T-helper 22 cell (primary cell): ENCODE measurements around the gene LPCAT1.
A peak's percentile ranks its signal among the peaks of the same experiment; 100 is the strongest.
"Not testable (repeated sequence)": the region's sequence is repeated elsewhere in the genome, so short reads cannot be mapped to it uniquely, and the experiment has no call there.

Experiments used
- DNase-seq: peaks from one replicate; pipeline ENCODE4 v3.0.0-alpha.2; 2020; ENCODE audit warnings: low read depth

LPCAT1 gene

DNA sequence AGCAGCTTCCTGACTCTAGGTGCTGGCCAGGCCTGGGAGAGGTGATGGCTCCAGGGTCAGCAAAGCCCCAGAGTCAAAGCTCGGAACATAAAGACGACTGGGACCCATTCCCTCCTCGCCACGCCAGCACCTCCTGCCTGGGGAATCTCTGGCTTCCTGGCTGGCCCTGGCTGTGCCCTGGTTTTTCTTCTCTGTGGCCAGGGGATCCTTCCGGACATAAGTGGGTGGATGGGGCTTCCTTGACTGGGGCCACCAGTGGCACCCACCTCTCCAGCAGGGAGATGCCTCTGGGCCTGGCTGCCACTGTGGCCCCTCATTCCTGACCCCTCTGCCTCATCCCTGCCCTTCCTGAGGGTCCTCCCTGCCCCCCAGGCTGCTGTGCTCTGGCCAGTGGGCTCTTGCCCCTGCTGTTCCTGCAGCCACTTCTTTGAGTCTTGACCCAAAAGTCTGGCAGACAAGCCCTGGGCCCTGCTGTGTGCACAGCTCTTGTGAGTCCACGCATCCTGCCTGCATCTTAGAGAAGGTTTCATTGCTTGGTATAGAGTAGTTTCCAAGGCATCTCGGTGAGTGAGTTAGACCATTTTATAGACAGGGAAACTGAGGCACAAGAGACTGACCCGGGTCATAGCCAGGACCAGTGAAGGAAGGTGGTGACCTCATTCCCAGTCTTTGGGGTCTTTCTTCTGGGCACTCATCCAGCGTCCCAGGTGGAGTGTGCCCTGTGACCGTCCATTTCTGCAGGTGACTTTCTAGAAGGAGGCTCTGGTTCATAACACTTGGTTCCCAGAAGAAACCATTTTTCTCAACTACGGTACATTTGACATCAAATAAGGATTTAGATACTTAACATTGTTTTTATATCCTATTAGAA is 17.3 kb upstream of the LPCAT1 start:
- no peak for DNase-seq

GRCh38 chr5:1540166-1540565 is 16.4 kb upstream of the LPCAT1 start:
- DNase-seq = no peak

DNA sequence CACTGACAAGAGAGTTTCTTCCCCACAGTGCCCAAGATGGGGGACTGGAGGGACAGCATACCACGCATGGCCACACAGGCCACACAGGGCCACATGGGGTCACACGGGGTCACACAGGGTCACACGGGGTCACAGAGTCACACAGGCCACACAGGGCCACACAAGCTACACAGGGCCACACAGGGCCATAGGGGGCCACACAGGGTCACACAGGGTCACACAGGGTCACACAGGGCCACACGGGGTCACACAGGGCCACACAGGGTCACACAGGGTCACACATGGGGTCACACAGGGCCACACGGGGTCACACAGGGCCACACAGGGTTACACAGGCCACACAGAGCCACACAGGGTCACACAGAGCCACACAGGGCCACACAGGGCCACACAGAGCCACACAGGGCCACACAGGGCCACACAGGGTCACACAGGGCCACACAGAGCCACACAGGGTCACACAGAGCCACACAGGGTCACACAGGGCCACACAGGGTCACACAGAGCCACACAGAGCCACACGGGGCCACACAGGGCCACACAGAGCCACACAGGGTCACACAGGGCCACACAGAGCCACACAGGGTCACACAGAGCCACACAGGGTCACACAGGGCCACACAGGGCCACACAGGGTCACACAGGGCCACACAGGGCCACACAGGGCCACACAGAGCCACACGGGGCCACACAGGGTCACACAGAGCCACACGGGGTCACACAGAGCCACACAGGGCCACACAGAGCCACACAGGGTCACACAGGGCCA is 15.8 kb upstream of the LPCAT1 start:
- DNase-seq = not testable (repeated sequence)

- no peak for DNase-seq
Observed at GRCh38 chr5:1538741-1539392, 15.1 kb upstream of the LPCAT1 start.

GRCh38 chr5:1538276-1538675 is 14.5 kb upstream of the LPCAT1 start:
- DNase-seq = no peak

- no peak for DNase-seq
Observed at GRCh38 chr5:1537603-1538154, 13.9 kb upstream of the LPCAT1 start.

DNA sequence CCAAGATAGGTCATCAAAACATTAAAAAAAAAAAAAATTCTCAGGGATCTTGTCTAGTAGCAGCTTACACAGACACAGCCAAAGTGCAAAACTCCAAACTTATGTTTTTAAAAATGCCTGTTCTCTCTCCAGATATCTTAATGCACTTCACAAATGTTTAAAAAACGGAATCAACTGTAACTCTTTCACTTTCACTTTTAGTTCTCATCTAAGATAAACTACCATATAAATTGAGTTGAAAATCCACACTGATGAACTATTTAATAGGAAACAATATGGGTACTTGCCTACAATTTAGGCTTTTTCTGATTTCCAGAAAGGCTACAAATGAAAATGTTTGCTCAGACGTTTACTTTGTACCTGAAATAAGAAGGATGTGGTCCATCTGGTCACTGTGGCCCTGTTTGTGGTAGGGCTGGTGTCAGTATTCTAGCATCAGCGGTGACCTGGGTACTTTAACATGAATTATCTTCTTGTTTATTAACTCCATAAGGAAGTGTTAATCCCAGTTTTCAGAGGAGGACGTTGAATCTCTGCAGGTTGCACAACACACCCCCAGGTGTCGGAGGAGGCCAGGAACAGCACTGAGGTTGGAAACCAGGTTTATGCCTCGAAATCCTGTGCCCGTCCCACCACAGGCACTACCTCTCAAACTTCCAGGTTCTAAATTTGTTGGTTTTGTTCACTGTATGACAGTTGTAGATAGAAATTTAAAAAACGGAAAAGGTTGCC is 13.3 kb upstream of the LPCAT1 start:
- no peak for DNase-seq

DNA sequence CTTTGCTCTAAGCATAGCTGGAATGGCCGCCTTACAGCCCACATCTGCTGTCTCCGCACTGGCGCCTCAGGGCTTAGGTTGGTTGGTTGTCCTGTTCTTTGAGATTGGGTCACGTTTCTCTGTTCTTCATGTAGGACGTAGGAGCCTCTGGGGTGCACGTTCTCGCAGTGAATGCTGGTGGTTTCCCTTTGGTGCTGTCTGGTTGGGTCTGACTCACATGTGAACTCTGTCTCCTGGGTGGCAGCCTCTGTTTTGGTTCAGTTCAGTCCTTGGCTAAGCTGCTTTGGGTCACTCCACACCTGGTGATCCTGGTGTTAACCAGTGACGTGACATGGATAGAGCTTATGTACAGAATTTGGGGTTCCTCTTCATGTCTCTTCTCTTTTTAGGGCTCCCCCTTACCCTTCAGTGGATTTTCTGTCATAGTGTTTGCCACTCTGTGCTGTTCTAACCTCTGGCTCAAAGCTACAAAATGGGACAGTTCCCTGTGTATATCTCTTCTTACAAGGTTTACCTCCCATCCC is 12.6 kb upstream of the LPCAT1 start:
- peak; percentile 56 for DNase-seq

DNA sequence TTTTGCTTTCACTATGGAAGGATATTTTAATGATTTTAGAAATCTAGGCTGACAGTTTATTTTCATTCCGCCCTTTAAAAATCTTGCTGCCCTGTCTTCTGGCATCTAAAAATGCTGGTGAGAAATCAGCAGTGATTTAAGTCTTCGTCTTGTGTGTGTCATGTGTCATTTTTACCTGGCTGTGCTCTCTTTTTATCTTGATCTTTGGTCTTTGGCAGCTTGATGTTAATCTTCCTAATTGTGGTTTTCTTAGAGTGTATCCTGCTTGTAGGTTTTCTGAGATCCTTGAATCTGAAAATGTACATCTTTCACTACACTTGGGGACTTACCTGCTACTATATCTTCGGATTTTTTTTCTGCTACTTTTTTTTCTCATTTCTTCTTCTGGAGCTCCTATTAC is 11.9 kb upstream of the LPCAT1 start:
- no peak for DNase-seq

GRCh38 chr5:1532384-1532783 is 8.6 kb upstream of the LPCAT1 start:
- no peak for DNase-seq

GRCh38 chr5:1529498-1529897 is 5.7 kb upstream of the LPCAT1 start:
- DNase-seq = no peak

GRCh38 chr5:1527533-1528205 is 3.9 kb upstream of the LPCAT1 start:
- DNase-seq = no peak

DNA sequence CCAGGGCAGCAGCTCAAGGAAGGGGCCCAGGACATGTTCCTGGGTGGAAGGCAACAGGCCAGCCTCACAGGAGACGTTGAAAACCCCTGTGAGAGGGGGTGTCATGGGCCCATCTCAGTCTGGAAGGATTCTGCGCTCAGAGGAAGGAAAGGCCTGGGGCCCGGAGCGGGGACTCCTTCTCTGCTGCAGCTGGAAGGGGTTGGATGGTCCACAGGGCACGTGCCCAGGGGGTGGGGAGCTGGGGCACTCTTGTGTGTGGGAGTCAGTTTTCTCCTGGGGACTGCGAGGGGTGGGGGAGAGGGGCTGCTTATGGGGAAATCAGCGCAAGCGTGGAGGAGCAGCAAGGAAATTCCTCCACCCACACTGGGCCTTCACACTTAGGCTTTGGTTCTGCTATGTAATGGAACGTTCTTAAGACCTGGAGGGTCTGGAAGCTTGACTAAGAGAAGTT is 2.9 kb upstream of the LPCAT1 start:
- DNase-seq = no peak

- DNase-seq = no peak
Observed at GRCh38 chr5:1526190-1526631, 2.5 kb upstream of the LPCAT1 start.

DNA sequence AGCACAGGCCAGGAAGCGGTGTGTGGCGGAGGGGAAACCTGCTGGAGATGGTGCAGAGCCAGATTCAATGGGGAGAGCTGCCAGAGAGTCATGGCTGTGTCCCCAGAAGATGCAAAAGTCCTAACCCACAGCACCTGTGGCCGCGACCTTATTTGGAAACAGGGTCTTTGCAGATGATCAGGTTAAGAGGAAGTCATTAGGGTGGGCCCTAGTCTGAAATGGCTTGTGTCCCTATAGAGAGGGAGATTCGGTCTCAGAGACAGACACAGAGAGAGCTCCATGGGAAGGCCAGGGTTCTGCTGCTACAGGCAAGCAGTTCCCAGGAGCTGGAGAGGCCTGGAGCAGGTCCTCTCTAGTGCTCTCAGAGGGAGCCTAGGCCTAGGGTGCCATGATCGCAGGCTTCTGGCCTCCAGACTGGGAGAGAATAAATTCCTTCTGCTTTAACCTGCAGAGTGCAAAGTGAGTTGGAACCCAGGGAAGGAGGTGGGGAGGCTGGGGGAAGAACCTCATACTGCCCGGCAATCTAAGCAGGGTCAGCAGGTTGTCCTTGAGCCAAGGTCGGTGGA is 1.9 kb upstream of the LPCAT1 start:
- DNase-seq = no peak

GRCh38 chr5:1524799-1525623 is 1.3 kb upstream of the LPCAT1 start:
- DNase-seq = no peak

DNA sequence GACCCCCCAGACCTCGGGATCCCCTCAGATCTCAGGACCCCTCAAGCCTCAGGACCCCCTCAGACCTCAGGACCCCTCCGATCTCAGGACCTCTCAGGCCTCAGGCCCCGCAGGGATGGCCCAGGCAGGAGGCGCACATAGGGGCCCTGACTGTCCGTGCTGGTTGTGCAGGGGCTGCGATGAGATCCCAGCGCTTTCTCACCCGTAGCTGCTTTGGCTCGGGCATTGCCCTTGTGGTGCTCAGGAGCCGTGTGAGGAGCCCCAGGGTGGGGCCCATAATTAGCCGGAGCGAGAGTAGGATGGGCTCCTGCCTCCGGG is 680 bp upstream of the LPCAT1 start:
- DNase-seq = no peak

- no peak for DNase-seq
Observed at GRCh38 chr5:1523480-1523792, 324 bp downstream of the LPCAT1 start.

GRCh38 chr5:1522601-1523479 is 920 bp downstream of the LPCAT1 start:
- DNase-seq = no peak
